ENCODE data around the gene MOCOS. TPM values are rescaled to one million over a fixed set of nuclear protein-coding genes. Genes with fewer than 3 reads are reported as not detected.

Gene MOCOS
- total and polyA plus RNA-seq, 2 of the 8 experiments (the other 6 are each of a cell fraction or from before 2014, with no cell fraction given): 4.7 to 5.8 TPM

DNA sequence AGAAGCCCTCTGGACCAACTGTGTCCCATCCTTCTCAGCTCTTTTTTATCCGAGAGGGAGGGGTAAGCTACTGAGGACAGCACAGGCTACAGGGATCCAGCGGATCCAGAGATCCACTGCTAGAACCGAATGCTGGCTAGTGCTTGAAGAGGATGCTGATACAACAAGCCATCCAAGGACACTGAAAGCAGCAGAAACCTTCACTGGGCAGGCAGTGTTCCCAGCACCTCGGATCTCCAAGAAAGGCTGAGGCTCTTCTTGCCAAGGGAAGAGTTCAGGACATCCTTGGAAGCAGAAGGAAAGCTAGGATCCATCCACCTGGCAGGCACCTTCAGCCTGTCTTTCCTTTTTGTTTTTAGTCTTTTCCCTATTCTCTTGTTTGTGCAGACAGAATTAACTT is 97.0 kb downstream of the MOCOS start:
- Histone ChIP-seq H3K14ac (ENCODE audit: insufficient read length) (no peak overlapping the region), H3K79me1 (ENCODE audit: low read depth, low read length) (no peaks in the 10 kb centered on the region), H3K56ac (replicated peaks; ENCODE audit: insufficient read length, low read depth, low read length) (no peak overlapping the region), H2BK20ac (ENCODE audit: low read length) (no peak overlapping the region), H4K20me1 (replicated peaks in 1 of 2; ENCODE audit: control insufficient read depth in 1 of 2, insufficient read depth in 2 of 2, low read length in 2 of 2) (no peaks in the 10 kb centered on the region), H2AFZ (ENCODE audit: low read length) (peak overlapping the region; percentile 84; the same call in 1 of the 2 replicates), H3K4me2 (ENCODE audit: insufficient read depth in 1 of 2, low read depth in 2 of 2, low read length in 2 of 2) (no peak overlapping the region), H2BK15ac (ENCODE audit: low read length) (no peak overlapping the region), H3K9me3 (ENCODE audit: insufficient read depth in 2 of 2, low read depth in 1 of 2, low read length in 1 of 2) (0 out of 4 replicates have a peak, but pooled peaks cover 0 to 3% of the 10 kb centered on the region in 2 experiments), H2BK5ac (ENCODE audit: low read depth, low read length) (no peak overlapping the region), H3K79me2 (ENCODE audit: control insufficient read depth in 1 of 2, insufficient read depth in 2 of 2, low read length in 2 of 2) (no peaks in the 10 kb centered on the region), H3K4me3 (ENCODE audit: extremely low read depth in 1 of 4, insufficient read depth in 2 of 4, low read depth in 3 of 4, low read length in 4 of 4) (no peak overlapping the region), H3K9ac (replicated peaks in 1 of 4; ENCODE audit: extremely low read depth in 1 of 4, low read depth in 3 of 4, low read length in 3 of 4) (no peak overlapping the region), H2BK12ac (ENCODE audit: low read depth, low read length) (no peak overlapping the region), H3K36me3 (ENCODE audit: control insufficient read depth in 2 of 4, insufficient read depth in 4 of 4, low read length in 3 of 4) (no peaks in the 10 kb centered on the region), H3K27me3 (replicated peaks in 1 of 4; ENCODE audit: control insufficient read depth in 3 of 4, extremely low read depth in 1 of 4, insufficient read depth in 3 of 4, low read length in 3 of 4) (peaks cover 0 to 2% (median 0%) of the 10 kb centered on the region in 4 experiments; a peak in 1 of 7 replicates), H2AK5ac (ENCODE audit: low read depth, low read length) (no peak overlapping the region), H3K4me1 (replicated peaks in 1 of 4; ENCODE audit: control insufficient read depth in 3 of 4, insufficient read depth in 4 of 4, low read length in 3 of 4) (no peaks in the 10 kb centered on the region), H3K4ac (replicated peaks; ENCODE audit: insufficient read length, low read depth, low read length) (no peak overlapping the region), H3K18ac (ENCODE audit: extremely low read depth, low read length) (no peak overlapping the region), H3K23ac (ENCODE audit: insufficient read length) (no peak overlapping the region), H4K5ac (ENCODE audit: insufficient read length, low read depth, low read length) (no peak overlapping the region), H3K23me2 (ENCODE audit: low read depth, low read length) (no peaks in the 10 kb centered on the region), H4K91ac (replicated peaks; ENCODE audit: insufficient read length, low read length) (no peak overlapping the region), H4K8ac (ENCODE audit: extremely low read depth, insufficient read depth, low read length) (no peak overlapping the region), H3K27ac (ENCODE audit: low read depth, low read length) (no peak overlapping the region), H2BK120ac (replicated peaks; ENCODE audit: low read depth, low read length) (no peak overlapping the region)
- POLR2A ChIA-PET (ENCODE audit: partially characterized antibody): interaction anchor here (0.9 to 1.4 kb wide), 6 partner anchors 11 to 262 kb away, joined by 3 to 4 read pairs (median 3); partner anchors contain the start of gene MOCOS
- DNase-seq (ENCODE audit: low read depth in 1 of 2, low spot score in 2 of 2) (no peak), FAIRE-seq (no peak)
- WGBS, 2 experiments (ENCODE audit: extremely low coverage in 1 of 2, insufficient coverage in 1 of 2, insufficient read length in 1 of 2, insufficient replicate concordance in 2 of 2, low coverage in 1 of 2, low lambda C conversion rate in 2 of 2, missing lambda C conversion rate in 1 of 2): 81% methylated on average over 4 of the region's 4 CpGs; no CpG with 5 or more reads in 1 of the 2 experiments
- CTCF ChIA-PET (ENCODE audit: partially characterized antibody): interaction anchor here (0.6 to 6.6 kb wide), 50 partner anchors 9 to 658 kb away, joined by 3 to 35 read pairs (median 4); partner anchors contain the start of genes ELP2, MOCOS and SLC39A6
- TF ChIP-seq, protein P1, sequence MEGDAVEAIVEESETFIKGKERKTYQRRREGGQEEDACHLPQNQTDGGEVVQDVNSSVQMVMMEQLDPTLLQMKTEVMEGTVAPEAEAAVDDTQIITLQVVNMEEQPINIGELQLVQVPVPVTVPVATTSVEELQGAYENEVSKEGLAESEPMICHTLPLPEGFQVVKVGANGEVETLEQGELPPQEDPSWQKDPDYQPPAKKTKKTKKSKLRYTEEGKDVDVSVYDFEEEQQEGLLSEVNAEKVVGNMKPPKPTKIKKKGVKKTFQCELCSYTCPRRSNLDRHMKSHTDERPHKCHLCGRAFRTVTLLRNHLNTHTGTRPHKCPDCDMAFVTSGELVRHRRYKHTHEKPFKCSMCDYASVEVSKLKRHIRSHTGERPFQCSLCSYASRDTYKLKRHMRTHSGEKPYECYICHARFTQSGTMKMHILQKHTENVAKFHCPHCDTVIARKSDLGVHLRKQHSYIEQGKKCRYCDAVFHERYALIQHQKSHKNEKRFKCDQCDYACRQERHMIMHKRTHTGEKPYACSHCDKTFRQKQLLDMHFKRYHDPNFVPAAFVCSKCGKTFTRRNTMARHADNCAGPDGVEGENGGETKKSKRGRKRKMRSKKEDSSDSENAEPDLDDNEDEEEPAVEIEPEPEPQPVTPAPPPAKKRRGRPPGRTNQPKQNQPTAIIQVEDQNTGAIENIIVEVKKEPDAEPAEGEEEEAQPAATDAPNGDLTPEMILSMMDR (IDR thresholded peaks at IDR 0.05; ENCODE audit: control extremely low read depth in 1 of 3, insufficient read depth in 1 of 3, low read depth in 1 of 3, low read length in 3 of 3): no peak
- TF ChIP-seq SRF (IDR thresholded peaks at IDR 0.05; ENCODE audit: low read depth, low read length): no peak
- no peak for TF ChIP-seq GABPA (IDR thresholded peaks at IDR 0.05; ENCODE audit: borderline replicate concordance, insufficient read depth, low read length)
- no peak for TF ChIP-seq GTF2F1 (IDR thresholded peaks at IDR 0.05; ENCODE audit: borderline replicate concordance, low read depth, low read length)
- no peak for TF ChIP-seq NANOG (IDR thresholded peaks at IDR 0.05; ENCODE audit: insufficient read depth, low read depth, low read length, poor library complexity, severe bottlenecking)
- TF ChIP-seq EGR1 (IDR thresholded peaks at IDR 0.05; ENCODE audit: borderline replicate concordance, low read depth, low read length): no peak
- TF ChIP-seq KDM4A (IDR thresholded peaks at IDR 0.05; ENCODE audit: low read depth, low read length, severe bottlenecking): no peak
- TF ChIP-seq ZNF274 (IDR thresholded peaks at IDR 0.05; ENCODE audit: borderline replicate concordance, extremely low read depth, low read length): no peak
- TF ChIP-seq HDAC6 (IDR thresholded peaks at IDR 0.05; ENCODE audit: low read depth, low read length): no peak
- no peak for TF ChIP-seq EZH2 (IDR thresholded peaks at IDR 0.05; ENCODE audit: low read depth, low read length, severe bottlenecking)

All from H1 (cell line).